Activated naive CD4-positive, alpha-beta T cell treated with anti-CD3 and anti-CD28 coated beads, Interleukin-2, amount 10 ng/mL, durations not matched to agents 7 days and 5 days (primary cell): ENCODE data around the gene NOP9.

Experiments used
- CTCF ChIA-PET: fragments of 350-600 bp; sonication (Branson Sonifier 250); formaldehyde crosslinking; loops from one replicate; lab custom pipeline; 2021; ENCODE audit warnings: antibody characterized with exemption; lab: Charles Lee
- DNase-seq: peaks from one replicate; pipeline ENCODE4 v3.0.0-alpha.2; 2020
- H3K27ac Mint-ChIP-seq: one replicate; pipeline ENCODE4 v1.8.0; 2021; ENCODE audit warnings: mild to moderate bottlenecking, moderate library complexity, mixed read lengths
- H3K27me3 Mint-ChIP-seq: one replicate; pipeline ENCODE4 v1.8.0; 2021; ENCODE audit warnings: mild to moderate bottlenecking, mixed read lengths
- H3K36me3 Mint-ChIP-seq: one replicate; pipeline ENCODE4 v1.8.0; 2021; ENCODE audit warnings: mixed read lengths
- H3K4me1 Mint-ChIP-seq: one replicate; pipeline ENCODE4 v1.8.0; 2021; ENCODE audit warnings: mixed read lengths
- H3K4me3 Mint-ChIP-seq: one replicate; pipeline ENCODE4 v1.8.0; 2021; ENCODE audit warnings: mild to moderate bottlenecking, moderate library complexity, mixed read lengths
- H3K9me3 Mint-ChIP-seq: one replicate; pipeline ENCODE4 v1.8.0; 2021; ENCODE audit warnings: mixed read lengths

The NOP9 gene

GRCh38 chr14:24310646-24311604, 11.3 kb downstream of the NOP9 start, which contains the start of gene LTB4R:
Gene LTB4R, plus strand, starts transcription at chr14:24311502. Its CDS starts 4,150 bp downstream, at chr14:24315652.
- H3K27me3 Mint-ChIP-seq: no peaks in the 10 kb centered on the region
- H3K27ac Mint-ChIP-seq: peak within 1 kb of the TSS; percentile 88
- no peaks in the 10 kb centered on the region for H3K9me3 Mint-ChIP-seq
- CTCF ChIA-PET: interaction anchor here (0.7 to 13.0 kb wide), 17 partner anchors 12 to 126 kb away, joined by 3 to 129 read pairs (median 5); partner anchors contain the start of genes ADCY4, CBLN3, DHRS1 and KHNYN
- peak within 1 kb of the TSS; percentile 81 for H3K4me3 Mint-ChIP-seq
- peaks cover 76% of the 10 kb centered on the region for H3K4me1 Mint-ChIP-seq
- peak; percentile 77 for DNase-seq
- H3K36me3 Mint-ChIP-seq: peaks cover 53% of the 10 kb centered on the region

DNA sequence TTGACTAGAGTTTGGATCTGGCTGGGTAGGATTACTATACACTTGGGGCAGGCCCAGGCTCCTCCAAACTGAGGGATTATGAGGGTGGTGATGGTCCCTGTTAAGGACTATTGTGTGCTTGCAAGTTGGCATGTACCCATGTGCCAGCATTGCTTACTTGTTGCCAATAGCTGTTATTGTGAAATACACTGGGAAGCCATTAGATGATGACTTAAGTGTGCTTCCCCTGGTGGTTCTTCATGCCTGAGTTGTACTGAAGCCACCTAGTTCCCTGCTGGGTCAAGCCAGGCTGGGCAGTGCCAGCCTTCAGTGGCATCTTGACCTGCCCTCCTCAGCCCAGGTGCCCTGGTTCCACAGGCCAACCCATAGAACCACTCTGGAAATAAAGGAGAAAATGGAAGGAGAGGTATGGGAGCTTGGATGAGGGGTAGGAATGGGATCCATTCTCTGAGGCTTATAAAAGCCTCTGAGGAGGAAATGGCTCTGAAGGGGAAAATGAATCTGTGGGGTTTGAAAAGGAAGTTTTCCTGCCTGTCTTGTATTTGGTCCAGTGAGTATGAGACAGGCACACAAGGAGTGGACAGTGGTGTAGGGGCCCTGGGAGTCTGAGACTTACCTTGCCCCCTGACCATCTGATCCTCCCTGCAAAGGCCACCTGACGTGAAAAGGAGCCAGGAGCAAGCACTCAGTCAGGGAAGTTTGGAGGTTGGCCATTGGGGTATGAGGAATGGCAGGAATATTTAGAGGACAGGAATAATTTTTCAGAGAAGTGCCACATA, 12.4 kb downstream of the NOP9 start:
- Mint-ChIP-seq H3K27ac (peak overlapping the region; percentile 88), H3K4me3 (peak overlapping the region; percentile 81), H3K4me1 (peaks cover 77% of the 10 kb centered on the region), H3K27me3 (no peaks in the 10 kb centered on the region), H3K36me3 (peaks cover 43% of the 10 kb centered on the region), H3K9me3 (no peaks in the 10 kb centered on the region)
- CTCF ChIA-PET: interaction anchor here (0.6 to 13.0 kb wide), 8 partner anchors 13 to 1017 kb away, joined by 4 to 129 read pairs (median 14); partner anchors contain the start of genes ADCY4, CBLN3, DHRS1 and KHNYN
- DNase-seq: no peak

- CTCF ChIA-PET: interaction anchor here (0.9 to 13.0 kb wide), 6 partner anchors 14 to 255 kb away, joined by 3 to 129 read pairs (median 14); partner anchors contain the start of genes ADCY4, CBLN3, DHRS1 and KHNYN
- Mint-ChIP-seq H3K4me3 (peak overlapping the region; percentile 81), H3K27ac (peak overlapping the region; percentile 88), H3K27me3 (no peaks in the 10 kb centered on the region), H3K4me1 (peaks cover 77% of the 10 kb centered on the region), H3K36me3 (peaks cover 40% of the 10 kb centered on the region), H3K9me3 (no peaks in the 10 kb centered on the region)
- peak; percentile 71 for DNase-seq
These were observed 13.3 kb downstream of the NOP9 start for GRCh38 chr14:24312736-24313507.

DNA sequence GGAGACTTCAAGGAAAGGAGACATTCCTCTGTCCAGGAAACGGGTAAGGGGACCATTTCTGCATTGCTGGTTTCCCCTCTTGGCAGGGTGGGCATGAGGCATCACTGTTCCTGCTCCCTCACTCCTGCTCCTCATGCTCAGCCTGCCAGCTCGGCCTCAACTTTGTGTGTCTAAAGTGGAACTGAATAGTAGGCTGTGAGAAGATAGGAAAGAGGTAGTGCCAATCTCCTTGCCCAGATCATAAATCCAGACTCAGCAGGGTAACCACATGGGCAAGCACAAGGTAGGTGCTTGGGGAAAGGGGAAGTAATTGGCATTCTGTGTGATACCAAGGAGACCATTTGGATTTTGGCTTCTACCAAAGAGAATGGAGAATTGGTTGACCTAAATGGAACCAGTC, 14.3 kb downstream of the NOP9 start:
- CTCF ChIA-PET: interaction anchor here (1.0 to 13.0 kb wide), 5 partner anchors 15 to 122 kb away, joined by 3 to 129 read pairs (median 4); partner anchors contain the start of genes ADCY4, DHRS1 and NOP9
- H3K4me3 Mint-ChIP-seq: peak overlapping the region; percentile 81
- H3K36me3 Mint-ChIP-seq: peaks cover 35% of the 10 kb centered on the region
- DNase-seq: no peak
- H3K27me3 Mint-ChIP-seq: peaks cover 8% of the 10 kb centered on the region
- peak overlapping the region; percentile 88 for H3K27ac Mint-ChIP-seq
- H3K4me1 Mint-ChIP-seq: peaks cover 68% of the 10 kb centered on the region
- no peaks in the 10 kb centered on the region for H3K9me3 Mint-ChIP-seq

- peaks cover 61% of the 10 kb centered on the region for H3K4me1 Mint-ChIP-seq
These were observed 14.9 kb downstream of the NOP9 start for GRCh38 chr14:24314377-24315193.

DNA sequence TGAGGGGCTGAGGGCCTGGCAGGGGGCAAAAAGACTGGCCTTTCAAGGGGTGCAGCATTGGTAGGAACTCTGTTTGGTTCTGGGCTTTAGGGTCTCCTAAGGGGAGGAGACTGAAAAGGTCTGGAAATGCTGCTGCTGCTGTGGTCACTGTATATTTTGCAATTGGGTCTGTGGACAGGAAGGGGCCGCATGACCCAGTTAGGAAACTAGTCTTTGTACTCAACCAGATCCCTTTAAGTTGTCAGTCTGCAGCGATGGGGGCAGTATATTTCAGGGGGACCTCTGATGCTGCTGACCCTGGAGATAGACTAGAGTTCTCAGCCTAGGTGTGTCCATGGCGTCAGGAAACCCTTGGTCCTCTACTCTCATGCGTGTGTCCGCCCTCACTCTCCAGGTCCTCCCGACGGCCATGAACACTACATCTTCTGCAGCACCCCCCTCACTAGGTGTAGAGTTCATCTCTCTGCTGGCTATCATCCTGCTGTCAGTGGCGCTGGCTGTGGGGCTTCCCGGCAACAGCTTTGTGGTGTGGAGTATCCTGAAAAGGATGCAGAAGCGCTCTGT, 15.7 kb downstream of the NOP9 start:
- CTCF ChIA-PET: interaction anchor here (1.2 to 13.0 kb wide), 2 partner anchors 16 to 19 kb away, joined by 3 to 129 read pairs; partner anchors contain the start of gene ADCY4
- peaks cover 28% of the 10 kb centered on the region for H3K36me3 Mint-ChIP-seq
- no peaks in the 10 kb centered on the region for H3K9me3 Mint-ChIP-seq
- no peak for DNase-seq
- peaks cover 54% of the 10 kb centered on the region for H3K4me1 Mint-ChIP-seq
- H3K27me3 Mint-ChIP-seq: peaks cover 22% of the 10 kb centered on the region
- H3K4me3 Mint-ChIP-seq: no peak overlapping the region
- H3K27ac Mint-ChIP-seq: no peak overlapping the region

More at GRCh38 chr14:24314377-24315193, 14.9 kb downstream of the NOP9 start:
- H3K4me3 Mint-ChIP-seq: peak overlapping the region; percentile 45
- DNase-seq: no peak
- H3K36me3 Mint-ChIP-seq: peaks cover 28% of the 10 kb centered on the region
- H3K27ac Mint-ChIP-seq: peak overlapping the region; percentile 88
- H3K27me3 Mint-ChIP-seq: peaks cover 14% of the 10 kb centered on the region
- no peaks in the 10 kb centered on the region for H3K9me3 Mint-ChIP-seq
- CTCF ChIA-PET: interaction anchor here (1.0 to 13.0 kb wide), 4 partner anchors 16 to 71 kb away, joined by 3 to 129 read pairs (median 54); partner anchors contain the start of genes ADCY4, DHRS1 and NOP9

DNA sequence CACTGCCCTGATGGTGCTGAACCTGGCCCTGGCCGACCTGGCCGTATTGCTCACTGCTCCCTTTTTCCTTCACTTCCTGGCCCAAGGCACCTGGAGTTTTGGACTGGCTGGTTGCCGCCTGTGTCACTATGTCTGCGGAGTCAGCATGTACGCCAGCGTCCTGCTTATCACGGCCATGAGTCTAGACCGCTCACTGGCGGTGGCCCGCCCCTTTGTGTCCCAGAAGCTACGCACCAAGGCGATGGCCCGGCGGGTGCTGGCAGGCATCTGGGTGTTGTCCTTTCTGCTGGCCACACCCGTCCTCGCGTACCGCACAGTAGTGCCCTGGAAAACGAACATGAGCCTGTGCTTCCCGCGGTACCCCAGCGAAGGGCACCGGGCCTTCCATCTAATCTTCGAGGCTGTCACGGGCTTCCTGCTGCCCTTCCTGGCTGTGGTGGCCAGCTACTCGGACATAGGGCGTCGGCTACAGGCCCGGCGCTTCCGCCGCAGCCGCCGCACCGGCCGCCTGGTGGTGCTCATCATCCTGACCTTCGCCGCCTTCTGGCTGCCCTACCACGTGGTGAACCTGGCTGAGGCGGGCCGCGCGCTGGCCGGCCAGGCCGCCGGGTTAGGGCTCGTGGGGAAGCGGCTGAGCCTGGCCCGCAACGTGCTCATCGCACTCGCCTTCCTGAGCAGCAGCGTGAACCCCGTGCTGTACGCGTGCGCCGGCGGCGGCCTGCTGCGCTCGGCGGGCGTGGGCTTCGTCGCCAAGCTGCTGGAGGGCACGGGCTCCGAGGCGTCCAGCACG, 16.4 kb downstream of the NOP9 start:
- no peak for DNase-seq
- CTCF ChIA-PET: interaction anchor here (1.2 to 13.0 kb wide), 2 partner anchors 15 to 19 kb away, joined by 3 to 129 read pairs; partner anchors contain the start of gene ADCY4
- Mint-ChIP-seq H3K9me3 (no peaks in the 10 kb centered on the region), H3K27ac (no peak overlapping the region), H3K4me3 (no peak overlapping the region), H3K36me3 (peaks cover 28% of the 10 kb centered on the region), H3K27me3 (peaks cover 28% of the 10 kb centered on the region), H3K4me1 (peaks cover 52% of the 10 kb centered on the region)

- no peak for DNase-seq
- peaks cover 29% of the 10 kb centered on the region for H3K27me3 Mint-ChIP-seq
- peaks cover 28% of the 10 kb centered on the region for H3K36me3 Mint-ChIP-seq
- H3K4me3 Mint-ChIP-seq: no peak overlapping the region
- no peaks in the 10 kb centered on the region for H3K9me3 Mint-ChIP-seq
- H3K27ac Mint-ChIP-seq: no peak overlapping the region
- peaks cover 49% of the 10 kb centered on the region for H3K4me1 Mint-ChIP-seq
- CTCF ChIA-PET: interaction anchor here (1.2 to 13.0 kb wide), 2 partner anchors 15 to 20 kb away, joined by 3 to 129 read pairs; partner anchors contain the start of gene ADCY4
These were observed 16.9 kb downstream of the NOP9 start for GRCh38 chr14:24316597-24316950.

DNA sequence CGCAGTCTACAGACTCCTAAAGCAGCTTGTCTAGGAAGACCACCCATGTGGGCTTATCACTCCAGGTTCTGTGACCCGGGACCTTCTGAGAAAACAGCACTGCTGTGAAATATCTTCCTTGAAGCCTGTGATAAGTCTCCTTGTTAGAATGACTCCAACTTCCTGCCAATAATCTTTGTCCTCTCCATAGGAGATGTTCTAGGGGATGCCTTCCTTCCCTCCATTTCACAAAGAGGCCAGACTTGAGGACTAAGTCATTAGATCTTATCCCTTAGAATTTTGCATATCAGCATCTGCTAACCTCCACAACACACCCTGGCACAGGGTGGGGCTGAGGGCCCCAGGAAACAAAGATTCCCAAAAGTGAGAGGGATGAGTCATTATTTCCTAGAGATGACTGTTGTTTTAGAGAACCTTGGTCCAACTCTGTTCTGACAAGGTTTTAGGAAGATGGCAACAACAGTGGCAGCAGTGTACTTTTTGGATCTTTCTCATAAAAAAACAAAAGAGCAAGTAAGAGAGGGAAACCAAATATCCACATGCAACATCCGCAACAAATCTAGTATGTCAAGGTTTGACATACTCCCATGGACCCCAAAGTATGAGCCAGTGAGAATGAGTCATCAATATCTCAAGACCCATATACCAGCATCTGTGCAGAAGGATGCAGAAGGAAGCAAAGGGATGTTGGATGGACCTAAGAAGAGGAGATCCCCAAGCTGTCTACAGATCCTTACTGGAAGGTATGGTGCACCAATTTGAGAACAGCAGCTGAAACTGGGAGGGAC, 17.7 kb downstream of the NOP9 start:
- Mint-ChIP-seq H3K4me1 (peaks cover 41% of the 10 kb centered on the region), H3K4me3 (no peak overlapping the region), H3K27me3 (peaks cover 37% of the 10 kb centered on the region), H3K9me3 (no peaks in the 10 kb centered on the region), H3K27ac (peak overlapping the region; percentile 40), H3K36me3 (peaks cover 24% of the 10 kb centered on the region)
- DNase-seq: no peak
- CTCF ChIA-PET: interaction anchor here (1.8 to 13.0 kb wide), 2 partner anchors 9 to 14 kb away, joined by 10 to 129 read pairs; partner anchors contain the start of genes ADCY4, CIDEB and LTB4R2

GRCh38 chr14:24321212-24321975, 21.7 kb downstream of the NOP9 start:
- H3K4me1 Mint-ChIP-seq: peaks cover 9% of the 10 kb centered on the region
- CTCF ChIA-PET: interaction anchor here (0.9 to 2.2 kb wide), 3 partner anchors 11 to 114 kb away, joined by 3 to 8 read pairs (median 4); partner anchors contain the start of gene CIDEB
- DNase-seq: no peak
- no peak overlapping the region for H3K4me3 Mint-ChIP-seq
- H3K9me3 Mint-ChIP-seq: no peaks in the 10 kb centered on the region
- no peak overlapping the region for H3K27ac Mint-ChIP-seq
- H3K36me3 Mint-ChIP-seq: peaks cover 3% of the 10 kb centered on the region
- peaks cover 77% of the 10 kb centered on the region for H3K27me3 Mint-ChIP-seq
